Measurements from ENCODE around the gene C2orf78. TPM values are rescaled to one million over a fixed set of nuclear protein-coding genes. Genes with fewer than 3 reads are reported as not detected.
"Not testable (repeated sequence)": the region's sequence is repeated elsewhere in the genome, so short reads cannot be mapped to it uniquely, and the experiment has no call there.

The C2orf78 gene, protein sequence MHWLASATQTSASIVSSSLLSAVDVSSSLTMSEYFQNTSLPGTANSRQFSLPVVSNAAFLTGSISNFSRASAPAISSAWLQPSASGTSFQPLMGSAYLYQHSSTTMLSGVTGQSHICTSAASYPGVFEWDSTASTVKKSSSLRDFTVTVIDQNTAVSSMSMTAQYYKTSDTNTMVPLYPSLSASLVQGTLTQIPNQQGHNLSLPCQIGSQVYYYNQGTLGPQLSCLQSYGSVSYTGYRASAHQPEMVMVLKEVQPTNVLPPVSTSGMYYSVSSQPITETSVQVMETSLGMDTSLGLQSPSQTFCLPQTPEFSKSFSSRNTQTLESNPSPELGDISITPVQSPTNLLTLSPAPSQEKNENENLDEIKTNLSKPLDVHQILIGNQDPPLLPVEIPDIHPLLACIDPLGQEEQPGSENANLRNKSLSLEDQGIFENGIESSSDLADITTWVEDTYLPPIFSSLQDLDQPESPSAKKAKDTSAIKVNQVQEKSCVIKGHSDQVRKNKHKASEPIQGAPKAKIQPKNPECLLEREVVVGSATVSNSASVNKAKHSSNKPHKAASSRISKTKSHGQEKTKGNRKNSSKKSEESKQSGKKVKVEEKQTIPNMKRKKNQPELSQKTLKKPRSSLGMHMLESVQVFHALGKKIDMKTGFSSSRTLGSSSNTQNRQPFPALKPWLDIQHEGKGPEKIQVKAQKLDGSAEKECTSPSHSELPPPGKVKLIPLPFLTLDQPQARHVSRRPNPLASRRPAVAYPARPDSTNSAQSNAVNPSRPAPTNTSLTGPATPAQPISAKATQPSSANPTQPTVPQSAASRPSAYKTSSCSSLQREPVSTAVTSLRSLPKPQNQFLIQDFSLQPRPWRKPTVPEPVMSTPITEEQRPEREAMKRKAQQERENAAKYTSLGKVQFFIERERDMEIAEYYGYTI
- not detected in 2 replicates for total RNA-seq

DNA sequence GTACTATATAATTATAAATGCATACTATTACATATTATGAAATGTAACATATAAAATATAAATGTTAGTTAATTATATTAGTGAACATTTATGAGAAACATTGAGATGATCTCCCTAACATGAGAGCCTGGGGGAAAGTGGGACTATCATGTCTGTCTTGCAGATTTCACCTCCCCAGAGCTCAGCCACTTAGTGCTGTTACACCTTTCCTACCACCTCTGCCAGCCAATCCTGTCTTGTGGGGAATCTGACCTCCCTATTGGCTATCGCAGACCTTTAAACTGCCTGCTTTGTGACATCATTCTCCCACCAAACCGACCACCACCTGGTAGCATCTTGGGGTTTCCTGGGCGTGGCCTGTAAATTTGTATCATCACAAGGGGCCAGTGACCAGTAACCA lies at the start of gene C2orf78:
Gene C2orf78, plus strand, starts transcription at position 301 of the 400 bp plus-strand sequence. CDS start 127 bp downstream, outside the sequence.
- H3K4me3 ChIP-seq (ENCODE audit: low read depth, low read length); H3K36me3 ChIP-seq (ENCODE audit: control insufficient read depth, insufficient read depth, low read length); DNase-seq (ENCODE audit: low read depth); H3K27me3 ChIP-seq (ENCODE audit: control insufficient read depth, insufficient read depth, low read length): not testable (repeated sequence)

DNA sequence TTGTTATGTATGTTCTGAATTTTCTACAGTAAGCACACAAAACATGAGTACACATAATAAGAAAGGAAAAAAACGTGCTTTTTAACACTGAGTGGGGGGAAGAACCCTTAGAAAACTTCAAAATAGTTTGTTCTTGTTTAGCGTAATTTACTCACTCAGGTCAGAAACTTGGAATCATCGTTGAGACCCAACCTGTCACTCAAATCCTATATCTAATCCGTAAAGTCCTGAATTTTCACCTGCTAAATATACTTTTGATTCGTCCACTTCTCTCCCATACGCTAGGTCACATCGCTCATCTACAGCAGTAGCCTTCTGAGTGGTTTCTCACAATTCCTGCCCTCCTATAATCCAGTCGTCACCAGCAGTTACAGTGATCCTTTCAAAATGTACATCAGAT lies 47.6 kb upstream of the C2orf78 start:
- Histone ChIP-seq H3K4me3 (ENCODE audit: low read depth, low read length) (peak overlapping the region; percentile 92), H3K27me3 (ENCODE audit: control insufficient read depth, insufficient read depth, low read length) (no peaks in the 10 kb centered on the region), H3K36me3 (ENCODE audit: control insufficient read depth, insufficient read depth, low read length) (no peaks in the 10 kb centered on the region)
- TF ChIP-seq, protein P1, sequence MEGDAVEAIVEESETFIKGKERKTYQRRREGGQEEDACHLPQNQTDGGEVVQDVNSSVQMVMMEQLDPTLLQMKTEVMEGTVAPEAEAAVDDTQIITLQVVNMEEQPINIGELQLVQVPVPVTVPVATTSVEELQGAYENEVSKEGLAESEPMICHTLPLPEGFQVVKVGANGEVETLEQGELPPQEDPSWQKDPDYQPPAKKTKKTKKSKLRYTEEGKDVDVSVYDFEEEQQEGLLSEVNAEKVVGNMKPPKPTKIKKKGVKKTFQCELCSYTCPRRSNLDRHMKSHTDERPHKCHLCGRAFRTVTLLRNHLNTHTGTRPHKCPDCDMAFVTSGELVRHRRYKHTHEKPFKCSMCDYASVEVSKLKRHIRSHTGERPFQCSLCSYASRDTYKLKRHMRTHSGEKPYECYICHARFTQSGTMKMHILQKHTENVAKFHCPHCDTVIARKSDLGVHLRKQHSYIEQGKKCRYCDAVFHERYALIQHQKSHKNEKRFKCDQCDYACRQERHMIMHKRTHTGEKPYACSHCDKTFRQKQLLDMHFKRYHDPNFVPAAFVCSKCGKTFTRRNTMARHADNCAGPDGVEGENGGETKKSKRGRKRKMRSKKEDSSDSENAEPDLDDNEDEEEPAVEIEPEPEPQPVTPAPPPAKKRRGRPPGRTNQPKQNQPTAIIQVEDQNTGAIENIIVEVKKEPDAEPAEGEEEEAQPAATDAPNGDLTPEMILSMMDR (IDR thresholded peaks at IDR 0.05; ENCODE audit: insufficient read depth, low read length, poor library complexity, severe bottlenecking): no peak
- no peak for DNase-seq (ENCODE audit: low read depth)

DNA sequence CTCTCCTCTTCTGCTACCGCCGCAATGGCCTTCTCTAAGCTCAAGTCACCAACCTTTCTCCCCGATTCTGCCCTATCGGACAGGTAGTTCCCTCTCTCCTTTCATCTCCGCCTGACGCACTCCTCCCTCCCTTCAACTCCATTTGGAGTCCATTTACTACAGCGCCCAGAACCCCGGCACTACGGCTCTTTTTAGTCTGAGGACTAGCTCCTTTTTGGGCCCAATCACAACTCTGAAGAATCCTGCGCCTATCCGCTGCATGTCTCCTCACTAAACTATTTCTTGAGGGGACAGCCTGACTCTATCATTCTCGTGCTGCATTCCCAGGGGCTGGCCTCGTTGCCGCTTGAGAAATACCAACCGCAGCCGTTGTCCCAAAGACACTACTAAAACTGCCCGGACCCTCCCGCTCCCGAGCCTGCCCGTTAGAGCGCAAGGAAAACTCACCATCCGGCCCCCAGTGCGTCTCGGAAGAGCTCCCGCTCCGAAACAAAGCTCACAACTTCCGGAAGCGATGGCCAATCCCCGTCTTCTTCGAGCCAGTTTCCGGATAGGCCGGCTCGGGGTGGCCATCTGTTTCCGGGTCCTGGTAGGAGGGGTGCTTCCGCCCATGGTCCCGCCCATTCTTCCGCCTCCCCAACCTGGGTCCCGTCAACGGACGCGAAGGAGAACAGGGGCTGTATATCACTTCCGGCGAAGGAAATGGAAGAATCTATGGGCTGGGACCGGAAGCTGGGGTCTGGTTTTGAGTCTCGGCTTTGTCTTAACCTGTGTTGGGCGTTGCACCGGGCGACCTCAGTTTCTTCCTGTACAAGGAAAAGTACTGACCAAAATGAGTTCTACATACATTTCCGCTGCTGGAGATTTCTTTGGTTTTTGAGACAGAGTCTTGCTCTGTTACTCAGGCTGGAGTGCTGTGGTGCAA lies 46.9 kb upstream of the C2orf78 start, which contains the start of gene TPRKB:
Gene TPRKB, minus strand, starts transcription at position 491 of the 925 bp plus-strand sequence. CDS start 2,776 bp downstream, outside the sequence.
- TF ChIP-seq, protein P1 (IDR thresholded peaks at IDR 0.05; ENCODE audit: insufficient read depth, low read length, poor library complexity, severe bottlenecking): no peak
- peak; percentile 92 for DNase-seq (ENCODE audit: low read depth)
- peak within 1 kb of the TSS; percentile 92 for H3K4me3 ChIP-seq (ENCODE audit: low read depth, low read length)
- no peaks in the 10 kb centered on the region for H3K36me3 ChIP-seq (ENCODE audit: control insufficient read depth, insufficient read depth, low read length)
- H3K27me3 ChIP-seq (ENCODE audit: control insufficient read depth, insufficient read depth, low read length): no peaks in the 10 kb centered on the region

DNA sequence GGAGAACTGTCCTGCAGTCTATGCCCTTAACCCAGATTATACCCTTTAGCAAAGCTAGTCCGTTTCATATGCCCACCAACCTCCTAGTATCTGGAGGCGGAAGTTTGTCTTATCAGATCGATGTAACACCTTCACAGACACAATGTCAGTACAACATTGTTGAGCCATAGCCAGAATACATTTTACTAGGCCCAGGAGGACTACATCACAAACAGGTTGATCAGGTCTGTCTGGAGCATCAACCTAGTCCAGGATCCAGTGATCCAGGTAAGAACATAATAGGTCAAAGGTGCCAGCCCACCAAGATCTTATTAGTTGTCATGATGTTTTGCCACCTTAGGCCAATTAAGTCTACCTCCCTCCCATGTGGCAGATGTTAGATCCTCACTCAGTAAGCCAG lies 44.9 kb upstream of the C2orf78 start:
- TF ChIP-seq, protein P1 (IDR thresholded peaks at IDR 0.05; ENCODE audit: insufficient read depth, low read length, poor library complexity, severe bottlenecking): no peak
- no peaks in the 10 kb centered on the region for H3K27me3 ChIP-seq (ENCODE audit: control insufficient read depth, insufficient read depth, low read length)
- H3K36me3 ChIP-seq (ENCODE audit: control insufficient read depth, insufficient read depth, low read length): no peaks in the 10 kb centered on the region
- H3K4me3 ChIP-seq (ENCODE audit: low read depth, low read length): no peak overlapping the region
- no peak for DNase-seq (ENCODE audit: low read depth)

DNA sequence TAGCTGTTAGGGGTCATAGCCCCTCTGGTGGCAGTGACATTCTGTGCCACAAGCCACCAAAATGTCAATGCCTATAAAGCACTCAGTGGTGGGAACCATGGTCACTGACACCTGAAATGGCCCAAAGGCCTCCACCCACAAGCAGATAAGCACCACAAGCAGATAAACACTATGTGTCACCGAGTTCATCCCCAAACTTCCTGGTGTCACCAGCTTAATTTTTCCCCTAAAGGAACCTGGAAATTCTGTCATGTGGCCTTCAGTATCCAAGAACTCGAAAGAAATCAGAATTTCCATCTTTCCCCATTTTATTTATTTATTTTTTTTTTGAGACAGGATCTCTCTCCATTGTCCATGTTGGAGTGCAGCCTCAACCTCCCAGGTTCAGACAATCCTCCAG lies 43.2 kb upstream of the C2orf78 start:
- TF ChIP-seq, protein P1 (IDR thresholded peaks at IDR 0.05; ENCODE audit: insufficient read depth, low read length, poor library complexity, severe bottlenecking): no peak
- no peaks in the 10 kb centered on the region for H3K36me3 ChIP-seq (ENCODE audit: control insufficient read depth, insufficient read depth, low read length)
- H3K27me3 ChIP-seq (ENCODE audit: control insufficient read depth, insufficient read depth, low read length): no peaks in the 10 kb centered on the region
- DNase-seq (ENCODE audit: low read depth): no peak
- H3K4me3 ChIP-seq (ENCODE audit: low read depth, low read length): no peak overlapping the region

Data from kidney epithelial cell (primary cell).